H1 (cell line): ENCODE measurements around the gene BDP1. TPM values are rescaled to one million over a fixed set of nuclear protein-coding genes. Genes with fewer than 3 reads are reported as not detected.
"Not testable (repeated sequence)": the region's sequence is repeated elsewhere in the genome, so short reads cannot be mapped to it uniquely, and the experiment has no call there.

Source experiments
- CTCF ChIA-PET: fragments of 300-600 bp; sonication (Branson Sonifier 250); formaldehyde crosslinking; loops from one replicate; lab custom pipeline; 2021; ENCODE audit not compliant: partially characterized antibody; lab: Charles Lee
- POLR2A ChIA-PET: fragments of 300-600 bp; sonication (Branson Sonifier 250); formaldehyde crosslinking; loops from one replicate; lab custom pipeline; 2021; ENCODE audit warnings: inconsistent platforms; ENCODE audit not compliant: partially characterized antibody; lab: Charles Lee
- DNase-seq, 2 experiments: peaks; one replicate each; pipeline versions ENCODE4 v3.0.0 to v3.0.0-alpha.2; 2010 to 2022; ENCODE audit warnings: low spot score in 2 of 2, low read depth in 1 of 2, mixed read lengths in 1 of 2
- FAIRE-seq: peaks from 2 replicates; lab custom pipeline; 2011; peaks lifted over from hg19 to GRCh38; lab: Jason Lieb, UNC
- H2AFZ ChIP-seq: 2 replicates; pipeline ENCODE4 v1.8.1; 2012; ENCODE audit warnings: low read length, inconsistent platforms
- H2AK5ac ChIP-seq: 2 replicates; pipeline ENCODE4 v1.6.1; 2013; ENCODE audit warnings: low read depth, low read length
- H2BK120ac ChIP-seq: replicated peaks from 2 replicates; pipeline ENCODE3; 2013; ENCODE audit warnings: low read depth, low read length, inconsistent platforms
- H2BK12ac ChIP-seq: 2 replicates; pipeline ENCODE4 v1.6.1; 2013; ENCODE audit warnings: low read depth, low read length
- H2BK15ac ChIP-seq: 2 replicates; pipeline ENCODE4 v1.6.1; 2013; ENCODE audit warnings: low read length
- H2BK20ac ChIP-seq: 2 replicates; pipeline ENCODE4 v1.6.1; 2013; ENCODE audit warnings: low read length
- H2BK5ac ChIP-seq: 2 replicates; pipeline ENCODE4 v1.6.1; 2013; ENCODE audit warnings: low read depth, low read length
- H3K14ac ChIP-seq: 2 replicates; pipeline ENCODE4 v1.6.1; 2013; ENCODE audit warnings: inconsistent platforms; ENCODE audit not compliant: insufficient read length
- H3K18ac ChIP-seq: 2 replicates; pipeline ENCODE4 v1.6.1; 2013; ENCODE audit warnings: low read length; ENCODE audit errors: extremely low read depth
- H3K23ac ChIP-seq: 2 replicates; pipeline ENCODE4 v1.6.1; 2013; ENCODE audit warnings: inconsistent platforms; ENCODE audit not compliant: insufficient read length
- H3K23me2 ChIP-seq: 2 replicates; pipeline ENCODE4 v1.6.1; 2013; ENCODE audit warnings: low read depth, low read length
- H3K27ac ChIP-seq: 2 replicates; pipeline ENCODE4 v1.6.1; 2011; ENCODE audit warnings: low read depth, low read length, inconsistent platforms
- H3K27me3 ChIP-seq, 4 experiments: replicated peaks in 1 of 4; 1 replicate in 1 of 4; 2 replicates in 3 of 4; pipeline versions ENCODE4 v1.6.1 to v1.8.1; 2011 to 2013; ENCODE audit warnings: low read length in 3 of 4, mild to moderate bottlenecking in 3 of 4, inconsistent platforms in 2 of 4, mixed read lengths in 2 of 4, moderate library complexity in 1 of 4; ENCODE audit not compliant: control insufficient read depth in 3 of 4, insufficient read depth in 3 of 4; ENCODE audit errors: extremely low read depth in 1 of 4
- H3K36me3 ChIP-seq, 4 experiments: 2 replicates each; pipeline versions ENCODE4 v1.6.1 to v1.8.1; 2011 to 2013; ENCODE audit warnings: mild to moderate bottlenecking in 4 of 4, low read length in 3 of 4, moderate library complexity in 2 of 4, control low read depth in 1 of 4, inconsistent platforms in 1 of 4; ENCODE audit not compliant: insufficient read depth in 4 of 4, control insufficient read depth in 2 of 4
- H3K4ac ChIP-seq: replicated peaks from 2 replicates; pipeline ENCODE3; 2013; ENCODE audit warnings: low read length, low read depth, mixed read lengths, inconsistent platforms; ENCODE audit not compliant: insufficient read length
- H3K4me1 ChIP-seq, 4 experiments: replicated peaks in 1 of 4; 1 replicate in 1 of 4; 2 replicates in 3 of 4; pipeline versions ENCODE4 v1.6.1 to v1.8.1; 2011 to 2013; ENCODE audit warnings: low read length in 3 of 4, inconsistent platforms in 2 of 4, mixed read lengths in 1 of 4; ENCODE audit not compliant: insufficient read depth in 4 of 4, control insufficient read depth in 3 of 4
- H3K4me2 ChIP-seq, 2 experiments: 2 replicates each; pipeline versions ENCODE4 v1.6.1 to v1.8.1; 2011 to 2013; ENCODE audit warnings: low read depth in 2 of 2, low read length in 2 of 2, control low read depth in 1 of 2, inconsistent platforms in 1 of 2, mild to moderate bottlenecking in 1 of 2; ENCODE audit not compliant: insufficient read depth in 1 of 2
- H3K4me3 ChIP-seq, 4 experiments: fragments of 200-600, 300-600 bp in 1 of 4; sonication (generic), shearing (Covaris generic), sonication (Bioruptor Twin) in 1 of 4; 2 replicates each; pipeline versions ENCODE4 v1.5.1 to v1.8.1; 2011 to 2016; ENCODE audit warnings: low read length in 4 of 4, low read depth in 3 of 4, control low read depth in 2 of 4, inconsistent platforms in 2 of 4, mild to moderate bottlenecking in 2 of 4, mixed read lengths in 1 of 4, moderate library complexity in 1 of 4; ENCODE audit not compliant: insufficient read depth in 2 of 4; ENCODE audit errors: extremely low read depth in 1 of 4
- H3K56ac ChIP-seq: replicated peaks from 2 replicates; pipeline ENCODE3; 2013; ENCODE audit warnings: low read depth, mild to moderate bottlenecking, mixed read lengths, low read length, inconsistent platforms; ENCODE audit not compliant: insufficient read length
- H3K79me1 ChIP-seq: 2 replicates; pipeline ENCODE4 v1.6.1; 2013; ENCODE audit warnings: low read depth, low read length, control low read depth
- H3K79me2 ChIP-seq, 2 experiments: 2 replicates each; pipeline versions ENCODE4 v1.6.1 to v1.8.1; 2012 to 2013; ENCODE audit warnings: low read length in 2 of 2, mild to moderate bottlenecking in 2 of 2, inconsistent platforms in 1 of 2; ENCODE audit not compliant: insufficient read depth in 2 of 2, control insufficient read depth in 1 of 2
- H3K9ac ChIP-seq, 4 experiments: replicated peaks in 1 of 4; 1 replicate in 1 of 4; 2 replicates in 3 of 4; pipeline versions ENCODE4 v1.6.1 to v1.8.1; 2011 to 2013; ENCODE audit warnings: low read depth in 3 of 4, low read length in 3 of 4, control low read depth in 2 of 4, mild to moderate bottlenecking in 2 of 4, moderate library complexity in 2 of 4, inconsistent platforms in 1 of 4; ENCODE audit errors: extremely low read depth in 1 of 4
- H3K9me3 ChIP-seq, 2 experiments: 2 replicates each; pipeline versions ENCODE4 v1.6.1 to v1.8.1; 2012 to 2013; ENCODE audit warnings: mild to moderate bottlenecking in 2 of 2, moderate library complexity in 2 of 2, control low read depth in 1 of 2, inconsistent platforms in 1 of 2, low read depth in 1 of 2, low read length in 1 of 2, mixed read lengths in 1 of 2; ENCODE audit not compliant: insufficient read depth in 2 of 2
- H4K20me1 ChIP-seq, 2 experiments: replicated peaks in 1 of 2; 2 replicates each; pipeline versions ENCODE3 to v1.8.1; 2011 to 2013; ENCODE audit warnings: inconsistent platforms in 2 of 2, low read length in 2 of 2, mild to moderate bottlenecking in 1 of 2; ENCODE audit not compliant: insufficient read depth in 2 of 2, control insufficient read depth in 1 of 2
- H4K5ac ChIP-seq: 2 replicates; pipeline ENCODE4 v1.6.1; 2013; ENCODE audit warnings: low read length, low read depth, mixed read lengths, inconsistent platforms; ENCODE audit not compliant: insufficient read length
- H4K8ac ChIP-seq: 2 replicates; pipeline ENCODE4 v1.8.0; 2013; ENCODE audit warnings: mild to moderate bottlenecking, moderate library complexity, low read length, inconsistent platforms; ENCODE audit not compliant: insufficient read depth; ENCODE audit errors: extremely low read depth
- H4K91ac ChIP-seq: replicated peaks from 2 replicates; pipeline ENCODE3; 2013; ENCODE audit warnings: low read length, mixed read lengths, inconsistent platforms; ENCODE audit not compliant: insufficient read length
- WGBS, 2 experiments: shearing (Covaris generic) in 1 of 2; methylation state at CpG; one replicate each; pipeline versions ENCODE4 v1.1.6 to v1.1.7; 2013 to 2015; ENCODE audit warnings: low lambda C conversion rate in 2 of 2, mixed read lengths in 2 of 2, inconsistent platforms in 1 of 2, low coverage in 1 of 2, missing lambda C conversion rate in 1 of 2; ENCODE audit not compliant: insufficient replicate concordance in 2 of 2, insufficient coverage in 1 of 2, insufficient read length in 1 of 2; ENCODE audit errors: extremely low coverage in 1 of 2, missing lambda C conversion rate in 1 of 2; 5-methylcytosine and 5-hydroxymethylcytosine counted together
- polyA plus RNA-seq, 7 experiments: library from polyadenylated mRNA; depleted of rRNA in 3 of 7; stranded (reverse) in 5 of 7; unstranded in 2 of 7; fragments of >200 nt in 5 of 7; fragments of 200-250 nt in 2 of 7; gene quantifications; 1 replicate in 5 of 7; 2 replicates in 1 of 7; 4 replicates in 1 of 7; pipeline versions ENCODE4 v1.2.1 to v1.2.3, GENCODE V29; 2011 to 2013; ENCODE audit warnings: missing spikeins in 2 of 7, mixed read lengths in 2 of 7
- total RNA-seq: library from RNA; stranded (reverse); fragmentation: NEBNext Ultra II Directional; extraction: Animal tissue kit (Norgen Biotek cat#: 25700); gene quantifications from 2 replicates; pipeline ENCODE4 v1.2.1, GENCODE V29; 2021

BDP1 gene
- total and polyA plus RNA-seq, 2 of the 8 experiments (the other 6 are each of a cell fraction or from before 2014, with no cell fraction given) = 4.7 to 32.1 TPM

- H3K4me3 ChIP-seq, H2BK120ac ChIP-seq, H3K27me3 ChIP-seq, H3K4ac ChIP-seq, H3K23me2 ChIP-seq, H3K56ac ChIP-seq, H2AFZ ChIP-seq, H4K20me1 ChIP-seq, H2BK5ac ChIP-seq, H2AK5ac ChIP-seq, H3K27ac ChIP-seq, H2BK15ac ChIP-seq, H3K14ac ChIP-seq, H3K18ac ChIP-seq, H2BK20ac ChIP-seq, H3K9me3 ChIP-seq, H3K4me1 ChIP-seq, H3K79me1 ChIP-seq, H3K4me2 ChIP-seq, H3K23ac ChIP-seq, H2BK12ac ChIP-seq, DNase-seq, H4K5ac ChIP-seq, H3K79me2 ChIP-seq, FAIRE-seq, H3K9ac ChIP-seq, H4K8ac ChIP-seq, H4K91ac ChIP-seq: not testable (repeated sequence)
- WGBS, 2 experiments = 94% methylated on average over 7 of the region's 7 CpGs; no CpG with 5 or more reads in 1 of the 2 experiments
- ChIA-PET CTCF (interaction anchor here (0.9 kb wide), 1 partner anchor 10 kb away, joined by 3 read pairs; no protein-coding TSS in a partner anchor), POLR2A (interaction anchor here (1.3 kb wide), 1 partner anchor 30 kb away, joined by 3 read pairs; no protein-coding TSS in a partner anchor)
- H3K36me3 ChIP-seq = peaks cover 6 to 64% (median 38%) of the 10 kb centered on the region in 4 experiments; a peak in 7 of 8 replicates
These were observed 95.4 kb downstream of the BDP1 start for GRCh38 chr5:71550885-71551284.

GRCh38 chr5:71551582-71551981 is 96.1 kb downstream of the BDP1 start:
- H2BK5ac ChIP-seq, H2AK5ac ChIP-seq, H3K27ac ChIP-seq, H3K79me1 ChIP-seq, H3K79me2 ChIP-seq, H3K18ac ChIP-seq, FAIRE-seq, H3K23me2 ChIP-seq, H3K9me3 ChIP-seq, H2BK120ac ChIP-seq, H2BK20ac ChIP-seq, H3K14ac ChIP-seq, H3K56ac ChIP-seq, H4K8ac ChIP-seq, H3K4me2 ChIP-seq, POLR2A ChIA-PET, CTCF ChIA-PET, H2AFZ ChIP-seq, H3K23ac ChIP-seq, H4K91ac ChIP-seq, H2BK12ac ChIP-seq, H3K27me3 ChIP-seq, H3K4me1 ChIP-seq, H3K9ac ChIP-seq, H3K4ac ChIP-seq, H2BK15ac ChIP-seq, DNase-seq, H4K5ac ChIP-seq, H4K20me1 ChIP-seq, H3K4me3 ChIP-seq: not testable (repeated sequence)
- 86% methylated on average over 7 of the region's 27 CpGs; no CpG with 5 or more reads in 1 of the 2 experiments for WGBS, 2 experiments
- H3K36me3 ChIP-seq = peaks cover 6 to 63% (median 37%) of the 10 kb centered on the region in 4 experiments; a peak in 7 of 8 replicates
